GM13976 (cell line): Measurements from ENCODE around the gene STYXL2.

ENCODE experiments used
- DNase-seq: peaks from one replicate; pipeline ENCODE4 v3.0.0; 2012; ENCODE audit warnings: low spot score
- in situ Hi-C: fragments of 300-500 bp; cut with MboI; formaldehyde crosslinking; loops from one replicate; pipeline ENCODE4 v1.12.0; 2022; ENCODE audit warnings: low sequenced_read_pairs, mixed read lengths, inconsistent platforms; ENCODE audit not compliant: unreplicated experiment
- TF ChIP-seq, protein P1 (sequence below): IDR thresholded peaks from 2 replicates; pipeline ENCODE4 v1.5.1; 2012; ENCODE audit warnings: borderline replicate concordance, mild to moderate bottlenecking; ENCODE audit not compliant: insufficient read depth; ENCODE audit errors: extremely low read depth, missing control alignments, control extremely low read depth

The STYXL2 gene

GRCh38 chr1:167084757-167085156 is 9.1 kb upstream of the STYXL2 start:
- TF ChIP-seq, protein P1, sequence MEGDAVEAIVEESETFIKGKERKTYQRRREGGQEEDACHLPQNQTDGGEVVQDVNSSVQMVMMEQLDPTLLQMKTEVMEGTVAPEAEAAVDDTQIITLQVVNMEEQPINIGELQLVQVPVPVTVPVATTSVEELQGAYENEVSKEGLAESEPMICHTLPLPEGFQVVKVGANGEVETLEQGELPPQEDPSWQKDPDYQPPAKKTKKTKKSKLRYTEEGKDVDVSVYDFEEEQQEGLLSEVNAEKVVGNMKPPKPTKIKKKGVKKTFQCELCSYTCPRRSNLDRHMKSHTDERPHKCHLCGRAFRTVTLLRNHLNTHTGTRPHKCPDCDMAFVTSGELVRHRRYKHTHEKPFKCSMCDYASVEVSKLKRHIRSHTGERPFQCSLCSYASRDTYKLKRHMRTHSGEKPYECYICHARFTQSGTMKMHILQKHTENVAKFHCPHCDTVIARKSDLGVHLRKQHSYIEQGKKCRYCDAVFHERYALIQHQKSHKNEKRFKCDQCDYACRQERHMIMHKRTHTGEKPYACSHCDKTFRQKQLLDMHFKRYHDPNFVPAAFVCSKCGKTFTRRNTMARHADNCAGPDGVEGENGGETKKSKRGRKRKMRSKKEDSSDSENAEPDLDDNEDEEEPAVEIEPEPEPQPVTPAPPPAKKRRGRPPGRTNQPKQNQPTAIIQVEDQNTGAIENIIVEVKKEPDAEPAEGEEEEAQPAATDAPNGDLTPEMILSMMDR, result no peak
- no peak for DNase-seq
- in situ Hi-C loops, result no loop called here

DNA sequence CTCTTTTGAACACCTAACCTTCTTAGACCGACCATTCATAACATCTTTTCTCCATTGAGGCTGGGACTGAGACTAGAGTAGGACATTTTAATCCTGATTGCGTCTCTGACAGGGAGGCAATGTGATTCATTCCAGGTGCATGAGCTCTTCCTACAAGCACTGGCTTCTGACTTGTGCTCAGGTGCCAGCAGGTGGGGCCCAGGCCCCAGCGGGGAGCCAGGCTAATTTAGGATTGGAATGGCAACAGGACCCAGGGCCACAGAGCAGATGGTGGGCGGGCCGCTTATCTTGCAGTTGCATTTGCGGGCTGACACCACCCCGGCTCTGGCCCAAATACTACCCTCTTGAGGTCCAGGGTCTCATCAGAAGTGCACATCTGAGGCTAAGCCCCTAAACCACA is 7.8 kb upstream of the STYXL2 start:
- no peak for DNase-seq
- TF ChIP-seq, protein P1, result no peak
- in situ Hi-C loops, result no loop called here

DNA sequence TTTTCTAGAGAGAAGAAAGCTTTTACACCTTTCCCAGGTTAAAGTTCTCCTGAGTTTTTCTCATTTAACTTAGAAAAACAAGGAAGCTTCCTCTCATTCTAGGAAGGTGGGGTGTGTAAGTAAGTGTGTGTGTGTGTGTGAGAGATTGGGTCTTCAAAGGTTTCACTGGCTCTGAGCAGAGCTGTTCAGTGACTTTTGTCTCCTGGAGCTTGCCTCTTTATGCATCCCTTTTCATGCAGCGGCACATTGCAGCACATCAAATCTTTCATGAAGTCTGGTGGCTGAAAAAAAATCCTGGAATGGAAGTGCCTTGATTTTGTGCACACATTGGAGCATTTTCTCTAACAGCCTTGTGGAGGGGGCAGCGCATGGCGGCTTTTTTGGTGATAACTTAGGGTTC is 7.1 kb upstream of the STYXL2 start:
- in situ Hi-C loops, result no loop called here
- TF ChIP-seq, protein P1, result no peak
- no peak for DNase-seq

DNA sequence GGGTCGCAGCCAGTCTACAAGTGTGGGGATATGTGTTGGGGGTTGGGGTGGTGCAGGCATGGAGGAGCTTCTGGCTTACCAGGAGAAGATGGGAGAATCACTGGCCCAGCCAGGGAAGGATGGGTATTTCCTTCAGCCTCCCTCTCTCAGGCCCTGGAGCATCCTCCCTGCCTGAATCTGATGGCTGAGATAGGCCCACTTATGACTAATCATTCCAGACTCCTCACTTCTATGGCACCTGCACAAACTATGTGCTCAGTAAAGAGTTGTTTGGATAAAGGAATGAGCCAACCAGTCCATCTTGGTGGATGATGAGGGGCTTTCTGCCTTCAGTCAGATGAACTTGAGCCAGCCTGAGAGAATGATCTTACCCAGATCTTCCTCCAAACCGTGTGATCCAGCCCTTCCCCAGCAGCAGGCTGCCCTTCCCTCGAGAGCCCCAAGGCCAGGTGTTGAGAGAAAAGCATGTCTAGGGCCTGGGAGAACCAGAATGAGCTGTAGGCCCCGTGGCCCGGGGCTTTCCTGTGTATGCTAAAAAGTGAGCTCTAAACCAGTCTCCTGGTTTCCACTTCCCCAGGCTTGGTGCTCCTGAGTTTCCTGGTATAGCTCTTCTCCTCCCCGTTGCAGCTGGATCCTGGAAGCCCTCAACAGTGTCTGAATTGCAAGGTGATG is 5.0 kb upstream of the STYXL2 start:
- TF ChIP-seq, protein P1, result no peak
- in situ Hi-C loops, result no loop called here
- DNase-seq, result no peak

DNA sequence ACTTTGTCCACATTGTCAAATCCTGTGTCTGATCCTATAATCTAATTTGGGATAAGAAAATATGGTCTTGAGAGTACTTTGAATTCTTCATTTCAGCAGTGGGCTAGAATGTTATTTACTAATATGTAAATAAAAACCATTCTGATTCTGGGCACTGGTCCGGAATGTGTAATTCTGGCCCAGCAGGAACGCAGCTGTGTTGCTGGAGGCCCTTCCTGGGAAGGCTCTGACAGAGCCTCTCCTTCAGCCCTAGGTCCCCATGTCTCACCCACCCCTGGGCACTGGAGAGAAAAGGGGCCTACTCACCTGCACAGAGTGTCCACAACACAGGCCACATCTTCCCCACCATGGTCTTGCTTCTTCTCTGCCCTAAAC is 3.9 kb upstream of the STYXL2 start:
- TF ChIP-seq, protein P1, result no peak
- in situ Hi-C loops, result no loop called here
- DNase-seq, result no peak

GRCh38 chr1:167090314-167090942 is 3.4 kb upstream of the STYXL2 start, which contains the start of gene GPA33:
GPA33 (minus strand) TSS chr1:167090377; CDS start chr1:167090287, 90 bp downstream.
- TF ChIP-seq, protein P1, result no peak
- in situ Hi-C loops, result no loop called here
- DNase-seq, result peak; percentile 50
